ENCODE measurements around the gene CCDC68.

CCDC68 gene

GRCh38 chr18:54914816-54915215 lies 44.4 kb downstream of the CCDC68 start:
- no peak for DNase-seq

- DNase-seq = no peak
Measured at GRCh38 chr18:54911551-54911950, 47.7 kb downstream of the CCDC68 start.

DNA sequence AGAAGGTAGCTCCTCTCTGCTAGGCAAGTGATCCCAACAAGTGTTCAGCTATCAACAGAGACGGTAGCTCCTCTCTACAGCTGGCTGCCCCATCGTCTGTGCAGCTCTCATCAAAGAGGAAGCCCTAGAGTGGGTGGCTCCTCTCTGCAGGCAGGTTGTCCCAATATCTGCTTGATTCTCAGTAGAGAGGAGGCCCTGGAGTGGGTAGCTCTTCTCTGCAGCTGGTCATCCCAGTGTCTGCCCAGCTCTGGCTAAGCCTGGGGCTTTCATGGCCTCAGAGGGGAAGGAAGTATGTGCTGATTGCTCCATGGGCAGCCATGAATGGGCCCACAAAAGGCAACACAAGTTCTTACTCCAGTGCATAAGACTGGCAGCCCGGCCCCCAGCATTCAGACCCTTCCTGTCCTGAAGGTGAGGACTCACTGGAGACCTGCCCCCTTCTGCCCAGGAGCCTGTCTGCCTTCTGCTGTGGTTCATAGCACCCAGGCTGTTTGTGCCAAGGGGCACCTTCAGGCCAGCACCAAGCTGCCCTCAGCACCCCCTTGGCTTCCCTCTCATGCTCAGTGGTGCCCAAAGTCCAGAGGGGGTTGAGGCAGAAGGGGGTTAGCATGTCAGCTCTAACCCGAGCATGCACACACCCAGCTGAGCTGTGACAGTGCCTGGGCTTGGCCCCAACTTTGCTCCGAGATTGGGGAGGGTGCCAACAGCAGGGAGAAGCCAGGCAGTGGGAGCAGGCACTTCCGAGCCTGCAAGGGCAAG lies 48.9 kb downstream of the CCDC68 start:
- DNase-seq = no peak

DNA sequence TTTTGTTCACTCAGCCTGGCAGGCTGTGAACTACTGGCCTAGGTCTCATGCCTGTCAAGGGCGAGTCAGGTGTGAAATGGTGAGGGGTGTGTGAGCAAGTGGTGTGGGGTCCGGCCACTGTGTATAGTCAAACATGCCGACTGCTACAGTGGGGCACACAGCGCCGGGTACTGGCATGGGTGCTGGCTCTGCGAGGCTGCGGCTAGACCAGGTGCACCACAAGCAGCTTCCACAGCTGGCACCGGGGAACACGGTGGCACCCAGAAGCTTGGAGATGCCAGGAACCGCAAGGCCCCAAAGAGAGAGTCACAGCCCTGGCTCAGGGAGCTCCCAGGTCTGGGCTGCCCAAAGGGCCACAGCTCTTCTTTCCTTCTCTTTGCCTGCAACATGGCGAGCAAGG lies 49.7 kb downstream of the CCDC68 start:
- no peak for DNase-seq

DNA sequence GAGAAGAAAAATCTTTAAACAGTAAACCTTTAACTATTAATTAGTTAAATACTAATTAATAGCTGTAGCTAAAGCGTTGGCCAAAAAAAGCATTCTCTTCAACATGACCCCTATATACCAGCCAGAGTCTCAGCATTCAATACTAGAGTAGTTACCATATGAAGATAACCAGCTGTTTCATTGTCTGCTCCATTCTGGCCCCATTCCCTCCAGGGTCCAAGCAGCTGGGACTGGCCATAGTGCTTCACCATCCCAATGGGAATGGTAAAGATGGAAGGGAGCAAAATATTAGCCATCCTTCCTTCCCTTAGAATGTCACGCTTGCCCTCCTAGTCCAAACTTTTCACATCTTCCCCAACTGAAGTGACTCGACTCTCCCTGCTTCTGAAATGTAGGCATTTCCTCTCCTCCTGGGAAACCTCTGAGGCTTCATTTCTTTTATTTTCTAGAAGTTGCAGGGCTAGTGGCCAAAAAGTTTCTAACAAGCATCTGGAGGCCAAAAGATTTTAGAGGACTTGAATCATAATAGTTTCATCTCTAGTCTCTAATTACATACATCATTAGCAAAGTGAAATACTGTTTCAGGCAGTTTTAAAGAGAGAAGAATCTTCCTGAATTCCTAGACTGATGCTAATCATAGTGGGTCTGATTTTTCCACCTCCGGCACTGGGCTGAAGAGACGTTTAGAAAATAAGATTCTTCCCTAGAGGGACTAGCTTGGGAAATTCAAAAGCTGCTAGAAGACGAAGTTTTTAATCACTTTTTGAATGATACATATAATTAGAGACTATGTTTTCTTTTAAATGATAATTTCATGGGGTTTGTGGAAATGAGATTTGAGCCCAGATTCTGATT lies 52.7 kb downstream of the CCDC68 start:
- DNase-seq = no peak

- DNase-seq = no peak
Measured at GRCh38 chr18:54905629-54906028, 53.6 kb downstream of the CCDC68 start.

GRCh38 chr18:54904581-54904980 lies 54.7 kb downstream of the CCDC68 start:
- no peak for DNase-seq

DNA sequence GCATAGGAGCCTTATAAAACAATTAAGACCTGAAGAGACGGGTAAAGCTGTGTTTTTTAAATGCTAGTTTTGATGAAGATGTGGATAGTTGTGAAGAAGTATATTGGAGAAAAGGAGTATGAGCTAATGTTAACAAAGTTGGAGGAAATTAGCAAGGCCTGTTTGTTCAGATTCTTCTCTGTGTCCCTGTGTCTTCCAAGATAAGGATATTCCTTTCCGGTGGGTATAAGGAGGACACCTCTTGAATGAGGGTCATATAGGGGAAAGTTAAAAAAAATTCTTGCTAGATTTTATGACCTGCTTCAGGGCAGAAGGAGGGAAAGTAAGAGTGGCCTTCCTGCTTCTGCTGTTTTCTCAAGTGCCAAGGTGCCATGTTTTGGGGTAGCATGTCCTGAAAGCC lies 59.0 kb downstream of the CCDC68 start:
- no peak for DNase-seq

- DNase-seq = no peak
Measured at GRCh38 chr18:54899500-54899899, 59.8 kb downstream of the CCDC68 start.

- no peak for DNase-seq
Measured at GRCh38 chr18:54888933-54889332, 70.3 kb downstream of the CCDC68 start.

DNA sequence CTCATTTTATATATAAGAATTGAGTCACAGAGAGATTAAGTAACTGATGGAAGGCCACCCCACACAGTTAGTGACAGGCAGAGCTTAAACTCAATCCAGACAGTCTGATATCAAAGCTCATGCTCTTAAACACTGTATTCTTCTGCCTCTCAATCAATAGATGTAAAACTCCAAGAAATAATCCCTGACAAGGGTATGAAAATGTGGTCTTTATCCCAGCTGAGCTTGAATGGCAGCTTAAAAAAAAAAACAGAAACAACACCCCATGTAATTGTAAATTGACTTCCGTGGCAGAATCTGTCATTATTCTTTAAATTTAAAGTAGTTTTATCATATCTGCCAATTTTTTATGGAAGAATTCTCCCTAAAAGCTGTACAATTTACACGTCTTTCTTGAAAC lies 70.9 kb downstream of the CCDC68 start:
- DNase-seq = no peak

- no peak for DNase-seq
Measured at GRCh38 chr18:54883816-54884604, 75.3 kb downstream of the CCDC68 start.

- no peak for DNase-seq
Measured at GRCh38 chr18:54882318-54882717, 76.9 kb downstream of the CCDC68 start.

DNA sequence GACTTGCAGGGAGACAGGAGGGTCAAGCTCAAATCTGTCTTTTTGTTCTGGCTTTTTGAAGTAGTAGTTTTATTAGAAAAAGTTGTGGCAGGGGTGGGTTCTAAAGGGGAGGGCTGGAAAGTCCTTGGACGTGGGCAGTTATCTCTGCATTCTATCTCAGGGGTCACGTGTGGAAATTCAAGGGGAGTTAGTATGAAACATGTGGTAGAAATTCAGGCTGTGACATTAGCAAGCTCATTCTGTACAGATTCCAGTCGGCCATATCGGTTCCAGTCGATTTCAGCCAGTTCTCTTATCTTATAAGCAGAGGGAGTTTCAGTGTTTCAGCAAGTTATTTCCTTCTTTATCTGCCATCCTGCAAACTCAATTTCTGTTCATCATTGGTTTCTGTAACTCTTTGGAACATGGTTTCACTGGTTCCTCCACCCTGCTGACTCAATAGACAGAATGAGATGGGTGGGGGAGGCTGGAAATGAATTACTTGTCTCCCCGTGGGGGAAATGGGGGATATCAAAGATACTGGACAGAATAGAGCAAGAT lies 78.0 kb downstream of the CCDC68 start:
- DNase-seq = no peak

- DNase-seq = no peak
Measured at GRCh38 chr18:54880395-54881105, 78.7 kb downstream of the CCDC68 start.

GRCh38 chr18:54879691-54880090 lies 79.6 kb downstream of the CCDC68 start:
- no peak for DNase-seq

DNA sequence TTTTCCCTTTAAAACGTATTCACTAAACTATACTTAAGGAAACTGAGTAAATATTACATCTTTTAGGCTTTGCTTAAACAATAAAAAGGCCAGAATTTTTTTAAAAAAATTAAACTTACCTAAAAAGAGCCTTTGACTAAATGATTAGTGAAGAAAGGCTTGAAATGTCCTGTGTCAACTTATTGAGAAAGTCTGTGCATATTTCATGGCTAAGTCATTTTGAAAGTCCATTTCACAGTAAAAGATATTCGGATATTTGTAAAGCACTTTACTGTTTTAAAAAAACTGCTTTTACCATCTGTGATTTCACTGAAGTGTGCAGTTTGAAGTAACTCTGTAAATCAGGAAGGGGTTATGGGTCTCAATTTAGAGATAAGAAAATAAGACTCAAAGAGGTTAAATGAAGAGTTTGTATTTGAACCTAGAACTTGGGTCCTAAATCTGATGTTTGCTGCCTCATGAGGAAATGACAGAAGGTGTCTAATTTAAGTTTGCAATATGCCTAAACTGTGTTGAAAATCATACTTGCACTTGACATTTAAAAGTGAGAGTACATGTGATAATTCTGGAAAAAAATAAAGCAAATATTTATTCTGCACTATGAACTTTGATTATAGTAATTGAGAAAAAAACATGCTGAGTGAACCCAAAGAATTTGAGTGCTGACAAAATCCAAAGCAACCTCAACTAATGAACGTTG lies 80.5 kb downstream of the CCDC68 start:
- no peak for DNase-seq

- no peak for DNase-seq
Measured at GRCh38 chr18:54878159-54878622, 81.1 kb downstream of the CCDC68 start.

DNA sequence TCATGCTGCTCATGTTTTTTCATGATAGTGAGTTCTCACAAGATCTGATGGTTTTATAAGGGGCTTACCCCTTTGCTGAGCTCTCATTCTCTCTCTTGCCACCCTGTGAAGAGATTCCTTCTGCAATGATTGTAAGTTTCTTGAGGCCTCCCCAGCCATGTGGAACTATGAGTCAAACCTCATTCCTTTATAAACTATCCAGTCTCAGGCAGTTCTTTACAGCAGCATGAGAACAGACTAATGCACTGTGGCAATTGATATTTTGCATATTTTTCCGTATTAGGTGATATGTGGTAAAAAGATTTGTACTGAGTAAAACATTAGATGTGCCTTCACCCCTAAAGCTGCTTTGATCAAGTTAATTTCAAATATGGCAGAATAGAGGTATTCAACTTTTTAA lies 82.2 kb downstream of the CCDC68 start:
- no peak for DNase-seq

GRCh38 chr18:54875063-54875462 lies 84.2 kb downstream of the CCDC68 start:
- DNase-seq = no peak

DNA sequence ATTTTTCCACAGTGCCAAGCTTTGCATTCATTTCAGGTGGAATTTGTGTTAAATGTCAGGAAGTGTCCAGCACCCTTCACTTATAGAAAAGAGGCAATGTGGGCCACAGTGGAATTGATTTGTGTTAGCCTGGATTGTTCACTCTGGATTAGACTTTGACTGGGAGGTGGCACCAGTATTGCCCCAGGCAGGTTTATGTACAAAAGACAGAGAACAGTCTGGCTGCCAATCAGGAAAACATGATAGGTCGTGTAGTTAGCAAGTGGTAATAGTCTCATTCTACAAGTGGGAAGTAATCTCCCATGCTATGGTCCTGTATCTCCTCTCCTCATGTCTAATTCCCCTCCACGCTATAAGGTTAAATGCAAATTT lies 85.4 kb downstream of the CCDC68 start:
- no peak for DNase-seq

DNA sequence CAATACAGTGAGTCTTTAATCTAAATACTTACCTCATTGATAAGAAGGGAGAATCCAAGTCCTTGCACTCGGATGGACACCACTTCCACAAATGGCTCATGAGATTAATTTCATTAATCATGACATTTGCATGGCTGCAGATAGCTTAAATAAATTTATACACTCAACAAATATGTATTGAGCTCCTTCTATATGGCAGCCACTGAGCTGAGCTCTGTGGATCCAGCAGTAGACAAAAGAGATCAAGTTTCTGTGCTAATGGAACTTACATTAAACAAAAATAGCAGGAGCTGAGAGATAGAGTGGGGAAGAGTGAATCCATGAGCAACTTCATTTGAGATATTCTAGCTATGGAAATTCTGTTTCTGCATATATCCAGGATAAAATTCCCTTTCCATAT lies 86.6 kb downstream of the CCDC68 start:
- no peak for DNase-seq
